K562 (cell line): ENCODE data around the gene RAD51D.

Experiments
- CREB1 ChIP-seq, 2 experiments: sonication (generic) in 1 of 2; formaldehyde crosslinking in 1 of 2; IDR thresholded peaks; 2 replicates each; pipeline versions ENCODE4 v1.6.1 to v1.8.0; 2012 to 2022; ENCODE audit warnings: inconsistent platforms in 1 of 2, mild to moderate bottlenecking in 1 of 2, missing genetic modification reagents in 1 of 2, moderate library complexity in 1 of 2
- EWSR1 ChIP-seq: fragments of 450-650 bp; IDR thresholded peaks from 2 replicates; pipeline ENCODE4 v1.6.1; 2018; ENCODE audit warnings: borderline replicate concordance, mild to moderate bottlenecking, low read depth, moderate library complexity; ENCODE audit not compliant: partially characterized antibody
- GABPA ChIP-seq: fragments of 200-800 bp; sonication (Bioruptor generic); conservative IDR thresholded peaks from 2 replicates; pipeline ENCODE4 v1.6.1; 2016; ENCODE audit warnings: low read depth, missing genetic modification characterization, missing compliant biosample characterization
- MYNN ChIP-seq, 2 experiments: sonication (generic); formaldehyde crosslinking in 1 of 2; IDR thresholded peaks; 2 replicates each; pipeline versions ENCODE4 v1.5.0 to v1.6.1; 2016 to 2020; ENCODE audit warnings: antibody characterized with exemption in 1 of 2, missing genetic modification reagents in 1 of 2
- NFE2L1 ChIP-seq: fragments of 450-650 bp; IDR thresholded peaks from 2 replicates; pipeline ENCODE4 v1.6.1; 2016; ENCODE audit warnings: missing genetic modification characterization, low read depth, mild to moderate bottlenecking, missing compliant biosample characterization, moderate library complexity, borderline replicate concordance
- NR3C1 ChIP-seq: sonication (generic); formaldehyde crosslinking; IDR thresholded peaks from 2 replicates; pipeline ENCODE4 v1.8.1; 2022; ENCODE audit warnings: missing genetic modification reagents
- PCBP2 ChIP-seq: fragments of 200-400 bp; formaldehyde crosslinking; IDR thresholded peaks from 2 replicates; pipeline ENCODE4 v1.6.1; 2018; ENCODE audit warnings: low read length, low read depth, mild to moderate bottlenecking, moderate library complexity; ENCODE audit not compliant: poor library complexity, severe bottlenecking
- ZKSCAN3 ChIP-seq: fragments of 250-450 bp; sonication (Bioruptor Pico); IDR thresholded peaks from 2 replicates; pipeline ENCODE4 v1.4.0; 2020
- TF ChIP-seq, protein P1 (sequence below): fragments of 450-650 bp; IDR thresholded peaks from 2 replicates; pipeline ENCODE4 v1.6.1; 2016; ENCODE audit warnings: mild to moderate bottlenecking
- TF ChIP-seq, protein P2 (sequence below), 2 experiments: fragments of 450-650 bp; formaldehyde crosslinking in 1 of 2; IDR thresholded peaks; 2 replicates each; pipeline versions ENCODE4 v1.4.0 to v1.6.1; 2014 to 2020; ENCODE audit warnings: mild to moderate bottlenecking in 2 of 2, borderline replicate concordance in 1 of 2, low read depth in 1 of 2
- TF ChIP-seq, protein P3 (sequence below), 3 experiments: IDR thresholded peaks in 2 of 3; conservative IDR thresholded peaks in 1 of 3; 2 replicates each; pipeline ENCODE4 v1.5.1; 2011 to 2012; ENCODE audit warnings: low read length in 3 of 3, mild to moderate bottlenecking in 3 of 3, control low read depth in 2 of 3, improper control_type of control experiment in 1 of 3, inconsistent platforms in 1 of 3, low read depth in 1 of 3, mixed read lengths in 1 of 3, moderate library complexity in 1 of 3; ENCODE audit not compliant: insufficient read depth in 2 of 3
- TF ChIP-seq, protein P4 (sequence below): sonication (generic); formaldehyde crosslinking; IDR thresholded peaks from 2 replicates; pipeline ENCODE4 v1.8.1; 2023; ENCODE audit warnings: mild to moderate bottlenecking, missing genetic modification reagents

DNA sequence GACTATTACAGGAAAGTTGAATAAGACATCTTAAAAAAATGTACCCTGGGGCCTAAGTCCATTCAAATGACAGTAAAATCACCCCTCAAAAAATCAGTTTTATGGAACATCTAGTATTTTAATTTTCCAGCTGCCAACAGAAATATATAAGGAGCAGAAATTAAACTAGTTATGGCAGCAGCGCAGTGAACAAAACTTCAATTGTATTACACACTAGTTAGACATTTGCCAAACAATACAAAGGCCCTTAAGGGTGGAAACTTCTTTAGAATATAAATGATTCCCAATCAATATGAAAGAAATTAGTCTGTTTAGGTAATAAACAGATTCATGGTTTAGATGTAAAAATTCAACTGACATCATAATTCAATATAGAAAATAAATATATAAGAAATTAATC lies 38.0 kb downstream of the RAD51D start:
- TF ChIP-seq, protein P1, sequence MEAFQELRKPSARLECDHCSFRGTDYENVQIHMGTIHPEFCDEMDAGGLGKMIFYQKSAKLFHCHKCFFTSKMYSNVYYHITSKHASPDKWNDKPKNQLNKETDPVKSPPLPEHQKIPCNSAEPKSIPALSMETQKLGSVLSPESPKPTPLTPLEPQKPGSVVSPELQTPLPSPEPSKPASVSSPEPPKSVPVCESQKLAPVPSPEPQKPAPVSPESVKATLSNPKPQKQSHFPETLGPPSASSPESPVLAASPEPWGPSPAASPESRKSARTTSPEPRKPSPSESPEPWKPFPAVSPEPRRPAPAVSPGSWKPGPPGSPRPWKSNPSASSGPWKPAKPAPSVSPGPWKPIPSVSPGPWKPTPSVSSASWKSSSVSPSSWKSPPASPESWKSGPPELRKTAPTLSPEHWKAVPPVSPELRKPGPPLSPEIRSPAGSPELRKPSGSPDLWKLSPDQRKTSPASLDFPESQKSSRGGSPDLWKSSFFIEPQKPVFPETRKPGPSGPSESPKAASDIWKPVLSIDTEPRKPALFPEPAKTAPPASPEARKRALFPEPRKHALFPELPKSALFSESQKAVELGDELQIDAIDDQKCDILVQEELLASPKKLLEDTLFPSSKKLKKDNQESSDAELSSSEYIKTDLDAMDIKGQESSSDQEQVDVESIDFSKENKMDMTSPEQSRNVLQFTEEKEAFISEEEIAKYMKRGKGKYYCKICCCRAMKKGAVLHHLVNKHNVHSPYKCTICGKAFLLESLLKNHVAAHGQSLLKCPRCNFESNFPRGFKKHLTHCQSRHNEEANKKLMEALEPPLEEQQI, result no peak
- TF ChIP-seq NR3C1, result no peak
- TF ChIP-seq ZKSCAN3 (CRISPR knock-in tag), result no peak
- TF ChIP-seq EWSR1, result no peak
- TF ChIP-seq, protein P2, sequence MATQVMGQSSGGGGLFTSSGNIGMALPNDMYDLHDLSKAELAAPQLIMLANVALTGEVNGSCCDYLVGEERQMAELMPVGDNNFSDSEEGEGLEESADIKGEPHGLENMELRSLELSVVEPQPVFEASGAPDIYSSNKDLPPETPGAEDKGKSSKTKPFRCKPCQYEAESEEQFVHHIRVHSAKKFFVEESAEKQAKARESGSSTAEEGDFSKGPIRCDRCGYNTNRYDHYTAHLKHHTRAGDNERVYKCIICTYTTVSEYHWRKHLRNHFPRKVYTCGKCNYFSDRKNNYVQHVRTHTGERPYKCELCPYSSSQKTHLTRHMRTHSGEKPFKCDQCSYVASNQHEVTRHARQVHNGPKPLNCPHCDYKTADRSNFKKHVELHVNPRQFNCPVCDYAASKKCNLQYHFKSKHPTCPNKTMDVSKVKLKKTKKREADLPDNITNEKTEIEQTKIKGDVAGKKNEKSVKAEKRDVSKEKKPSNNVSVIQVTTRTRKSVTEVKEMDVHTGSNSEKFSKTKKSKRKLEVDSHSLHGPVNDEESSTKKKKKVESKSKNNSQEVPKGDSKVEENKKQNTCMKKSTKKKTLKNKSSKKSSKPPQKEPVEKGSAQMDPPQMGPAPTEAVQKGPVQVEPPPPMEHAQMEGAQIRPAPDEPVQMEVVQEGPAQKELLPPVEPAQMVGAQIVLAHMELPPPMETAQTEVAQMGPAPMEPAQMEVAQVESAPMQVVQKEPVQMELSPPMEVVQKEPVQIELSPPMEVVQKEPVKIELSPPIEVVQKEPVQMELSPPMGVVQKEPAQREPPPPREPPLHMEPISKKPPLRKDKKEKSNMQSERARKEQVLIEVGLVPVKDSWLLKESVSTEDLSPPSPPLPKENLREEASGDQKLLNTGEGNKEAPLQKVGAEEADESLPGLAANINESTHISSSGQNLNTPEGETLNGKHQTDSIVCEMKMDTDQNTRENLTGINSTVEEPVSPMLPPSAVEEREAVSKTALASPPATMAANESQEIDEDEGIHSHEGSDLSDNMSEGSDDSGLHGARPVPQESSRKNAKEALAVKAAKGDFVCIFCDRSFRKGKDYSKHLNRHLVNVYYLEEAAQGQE (IDR thresholded peaks at IDR 0.05; ENCODE audit: borderline replicate concordance), result no peak
- TF ChIP-seq, protein P2 (CRISPR knock-in tag; IDR thresholded peaks at IDR 0.05; ENCODE audit: low read depth), result no peak
- TF ChIP-seq NFE2L1 (tag), result no peak
- TF ChIP-seq, protein P3, sequence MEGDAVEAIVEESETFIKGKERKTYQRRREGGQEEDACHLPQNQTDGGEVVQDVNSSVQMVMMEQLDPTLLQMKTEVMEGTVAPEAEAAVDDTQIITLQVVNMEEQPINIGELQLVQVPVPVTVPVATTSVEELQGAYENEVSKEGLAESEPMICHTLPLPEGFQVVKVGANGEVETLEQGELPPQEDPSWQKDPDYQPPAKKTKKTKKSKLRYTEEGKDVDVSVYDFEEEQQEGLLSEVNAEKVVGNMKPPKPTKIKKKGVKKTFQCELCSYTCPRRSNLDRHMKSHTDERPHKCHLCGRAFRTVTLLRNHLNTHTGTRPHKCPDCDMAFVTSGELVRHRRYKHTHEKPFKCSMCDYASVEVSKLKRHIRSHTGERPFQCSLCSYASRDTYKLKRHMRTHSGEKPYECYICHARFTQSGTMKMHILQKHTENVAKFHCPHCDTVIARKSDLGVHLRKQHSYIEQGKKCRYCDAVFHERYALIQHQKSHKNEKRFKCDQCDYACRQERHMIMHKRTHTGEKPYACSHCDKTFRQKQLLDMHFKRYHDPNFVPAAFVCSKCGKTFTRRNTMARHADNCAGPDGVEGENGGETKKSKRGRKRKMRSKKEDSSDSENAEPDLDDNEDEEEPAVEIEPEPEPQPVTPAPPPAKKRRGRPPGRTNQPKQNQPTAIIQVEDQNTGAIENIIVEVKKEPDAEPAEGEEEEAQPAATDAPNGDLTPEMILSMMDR (IDR thresholded peaks at IDR 0.05 in 2 of 3, conservative IDR thresholded peaks at IDR 0.05 in 1 of 3; ENCODE audit: insufficient read depth in 2 of 3, low read depth in 1 of 3, low read length in 3 of 3), result no peak
- TF ChIP-seq PCBP2, result no peak
- no peak for TF ChIP-seq CREB1 (IDR thresholded peaks at IDR 0.05)
- no peak for TF ChIP-seq CREB1 (CRISPR knock-in tag; IDR thresholded peaks at IDR 0.05)
- TF ChIP-seq GABPA, result no peak
- TF ChIP-seq, protein P4, sequence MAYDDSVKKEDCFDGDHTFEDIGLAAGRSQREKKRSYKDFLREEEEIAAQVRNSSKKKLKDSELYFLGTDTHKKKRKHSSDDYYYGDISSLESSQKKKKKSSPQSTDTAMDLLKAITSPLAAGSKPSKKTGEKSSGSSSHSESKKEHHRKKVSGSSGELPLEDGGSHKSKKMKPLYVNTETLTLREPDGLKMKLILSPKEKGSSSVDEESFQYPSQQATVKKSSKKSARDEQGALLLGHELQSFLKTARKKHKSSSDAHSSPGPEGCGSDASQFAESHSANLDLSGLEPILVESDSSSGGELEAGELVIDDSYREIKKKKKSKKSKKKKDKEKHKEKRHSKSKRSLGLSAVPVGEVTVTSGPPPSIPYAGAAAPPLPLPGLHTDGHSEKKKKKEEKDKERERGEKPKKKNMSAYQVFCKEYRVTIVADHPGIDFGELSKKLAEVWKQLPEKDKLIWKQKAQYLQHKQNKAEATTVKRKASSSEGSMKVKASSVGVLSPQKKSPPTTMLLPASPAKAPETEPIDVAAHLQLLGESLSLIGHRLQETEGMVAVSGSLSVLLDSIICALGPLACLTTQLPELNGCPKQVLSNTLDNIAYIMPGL (CRISPR knock-in tag), result no peak
- TF ChIP-seq MYNN (IDR thresholded peaks at IDR 0.05), result no peak
- TF ChIP-seq MYNN (CRISPR knock-in tag; IDR thresholded peaks at IDR 0.05), result no peak
